ENCODE measurements around the gene TMED7.

- no peak for TF ChIP-seq CTCF (IDR thresholded peaks at IDR 0.05)
- no peak for TF ChIP-seq POLR2AphosphoS5 (IDR thresholded peaks at IDR 0.05)
- TF ChIP-seq POLR2A (IDR thresholded peaks at IDR 0.05) = no peak
- TF ChIP-seq EP300 (IDR thresholded peaks at IDR 0.05) = no peak
Measured at GRCh38 chr5:115575167-115576070, 50.4 kb downstream of the TMED7 start.

All from suprapubic skin (tissue), 4 donors.